Mesenchymal stem cell (in vitro differentiated cells and primary cell): ENCODE results near the gene NME7.

Experiments used
- DNase-seq: peaks from one replicate; pipeline ENCODE4 v3.0.0-alpha.2; 2013
- H2AFZ ChIP-seq: one replicate; pipeline ENCODE4 v1.6.1; 2013; ENCODE audit warnings: low read depth, mild to moderate bottlenecking, control low read depth, inconsistent platforms, low read length, moderate library complexity
- H2AK5ac ChIP-seq: 2 replicates; pipeline ENCODE4 v1.6.1; 2013; ENCODE audit warnings: low read length, moderate library complexity, mild to moderate bottlenecking, inconsistent platforms; ENCODE audit not compliant: severe bottlenecking
- H2BK120ac ChIP-seq: one replicate; pipeline ENCODE4 v1.6.1; 2013; ENCODE audit warnings: low read depth, mild to moderate bottlenecking, inconsistent platforms, low read length, moderate library complexity
- H2BK12ac ChIP-seq, 2 experiments: one replicate each; pipeline ENCODE4 v1.6.1; 2013; ENCODE audit warnings: inconsistent platforms in 2 of 2, low read length in 2 of 2, mild to moderate bottlenecking in 2 of 2, moderate library complexity in 2 of 2, control low read depth in 1 of 2
- H2BK15ac ChIP-seq: one replicate; pipeline ENCODE4 v1.6.1; 2013; ENCODE audit warnings: mild to moderate bottlenecking, low read depth, inconsistent platforms; ENCODE audit not compliant: poor library complexity, severe bottlenecking
- H2BK5ac ChIP-seq: 2 replicates; pipeline ENCODE4 v1.6.1; 2013; ENCODE audit warnings: low read depth, mild to moderate bottlenecking, low read length, control low read depth, inconsistent platforms; ENCODE audit not compliant: poor library complexity, severe bottlenecking
- H3K14ac ChIP-seq, 2 experiments: one replicate each; pipeline ENCODE4 v1.6.1; 2013; ENCODE audit warnings: inconsistent platforms in 2 of 2, low read length in 2 of 2, control low read depth in 1 of 2, mild to moderate bottlenecking in 1 of 2, moderate library complexity in 1 of 2
- H3K18ac ChIP-seq, 2 experiments: one replicate each; pipeline ENCODE4 v1.6.1; 2013; ENCODE audit warnings: inconsistent platforms in 2 of 2, low read length in 2 of 2, control low read depth in 1 of 2, low read depth in 1 of 2, mild to moderate bottlenecking in 1 of 2
- H3K23ac ChIP-seq, 2 experiments: one replicate each; pipeline ENCODE4 v1.6.1; 2013; ENCODE audit warnings: inconsistent platforms in 2 of 2, low read length in 2 of 2, mild to moderate bottlenecking in 2 of 2, moderate library complexity in 2 of 2, control low read depth in 1 of 2
- H3K27ac ChIP-seq: 2 replicates; pipeline ENCODE4 v1.5.1; 2013; ENCODE audit warnings: mild to moderate bottlenecking, moderate library complexity, low read length, control low read depth, inconsistent platforms; ENCODE audit not compliant: poor library complexity, severe bottlenecking
- H3K27me3 ChIP-seq, 2 experiments: 2 replicates each; pipeline versions ENCODE4 v1.6.1 to v1.7.0; 2013; ENCODE audit warnings: low read length in 2 of 2, mild to moderate bottlenecking in 2 of 2, moderate library complexity in 2 of 2, control low read depth in 1 of 2, inconsistent platforms in 1 of 2; ENCODE audit not compliant: control insufficient read depth in 1 of 2, insufficient read depth in 1 of 2
- H3K36me3 ChIP-seq, 2 experiments: 2 replicates each; pipeline versions ENCODE4 v1.6.1 to v1.7.0; 2013; ENCODE audit warnings: low read length in 2 of 2, control low read depth in 1 of 2, inconsistent platforms in 1 of 2, low read depth in 1 of 2, mild to moderate bottlenecking in 1 of 2; ENCODE audit not compliant: insufficient read depth in 2 of 2, control insufficient read depth in 1 of 2
- H3K4ac ChIP-seq, 2 experiments: one replicate each; pipeline ENCODE4 v1.6.1; 2013; ENCODE audit warnings: inconsistent platforms in 2 of 2, low read length in 2 of 2, mild to moderate bottlenecking in 2 of 2, moderate library complexity in 2 of 2, control low read depth in 1 of 2, low read depth in 1 of 2
- H3K4me1 ChIP-seq: 2 replicates; pipeline ENCODE4 v1.6.1; 2013; ENCODE audit warnings: low read depth, low read length, control low read depth; ENCODE audit not compliant: control insufficient read depth, insufficient read depth
- H3K4me2 ChIP-seq: 2 replicates; pipeline ENCODE4 v1.6.1; 2013; ENCODE audit warnings: low read length, mild to moderate bottlenecking, inconsistent platforms; ENCODE audit not compliant: poor library complexity, severe bottlenecking
- H3K4me3 ChIP-seq, 2 experiments: 2 replicates each; pipeline versions ENCODE4 v1.5.1 to v1.7.0; 2013; ENCODE audit warnings: low read length in 2 of 2, mild to moderate bottlenecking in 2 of 2, control low read depth in 1 of 2, low read depth in 1 of 2; ENCODE audit not compliant: insufficient read depth in 1 of 2
- H3K79me1 ChIP-seq: replicated peaks from 2 replicates; pipeline ENCODE4 v1.6.1; 2013; ENCODE audit warnings: mild to moderate bottlenecking, control low read depth, low read length, inconsistent platforms; ENCODE audit not compliant: poor library complexity, severe bottlenecking
- H3K9ac ChIP-seq: 2 replicates; pipeline ENCODE4 v1.7.0; 2013; ENCODE audit warnings: mild to moderate bottlenecking, low read length, moderate library complexity
- H3K9me3 ChIP-seq: 2 replicates; pipeline ENCODE4 v1.7.0; 2013; ENCODE audit warnings: mild to moderate bottlenecking, low read length; ENCODE audit not compliant: control insufficient read depth
- H4K8ac ChIP-seq: one replicate; pipeline ENCODE4 v1.6.1; 2013; ENCODE audit warnings: inconsistent platforms, mild to moderate bottlenecking, low read length, moderate library complexity
- H4K91ac ChIP-seq: one replicate; pipeline ENCODE4 v1.6.1; 2013; ENCODE audit warnings: mild to moderate bottlenecking, low read length, inconsistent platforms
- WGBS: methylation state at CpG from one replicate; pipeline ENCODE4 v1.1.7; 2013; ENCODE audit warnings: mixed read lengths; 5-methylcytosine and 5-hydroxymethylcytosine counted together

The NME7 gene

GRCh38 chr1:169367096-169367685 lies 406 bp downstream of the NME7 start:
- Histone ChIP-seq H3K27me3 (no peaks in the 10 kb centered on the region), H4K91ac (no peak overlapping the region), H3K4me2 (peak overlapping the region; percentile 82), H3K9me3 (no peaks in the 10 kb centered on the region), H3K23ac (no peak overlapping the region), H3K9ac (peak overlapping the region; percentile 98), H2AFZ (peak overlapping the region; percentile 15), H3K79me1 (peaks cover 17% of the 10 kb centered on the region), H2BK120ac (no peak overlapping the region), H3K14ac (no peak overlapping the region), H3K36me3 (peaks cover 0 to 25% of the 10 kb centered on the region in 2 experiments), H2BK15ac (no peak overlapping the region), H3K27ac (peak overlapping the region; percentile 57), H2BK12ac (peak overlapping the region; percentile 6 to 21), H3K18ac (peak overlapping the region; percentile 5 to 18), H2AK5ac (no peak overlapping the region), H2BK5ac (no peak overlapping the region), H4K8ac (peak overlapping the region; percentile 66), H3K4me1 (peaks cover 2% of the 10 kb centered on the region), H3K4ac (no peak overlapping the region), H3K4me3 (peak overlapping the region; percentile 73 to 98)
- DNase-seq, result no peak
- WGBS, result 24% methylated on average over 14 of the region's 15 CpGs

- no peaks in the 10 kb centered on the region for H3K9me3 ChIP-seq
- H3K27me3 ChIP-seq, result no peaks in the 10 kb centered on the region
- no peak overlapping the region for H3K23ac ChIP-seq
- no peak overlapping the region for H3K9ac ChIP-seq
- peak overlapping the region; percentile 64 for H2AK5ac ChIP-seq
- H3K14ac ChIP-seq, result no peak overlapping the region
- no peak overlapping the region for H4K8ac ChIP-seq
- 100% methylated on average over 2 of the region's 2 CpGs for WGBS
- peaks cover 2% of the 10 kb centered on the region for H3K4me1 ChIP-seq
- no peak overlapping the region for H2BK120ac ChIP-seq
- H3K4me2 ChIP-seq, result no peak overlapping the region
- no peak overlapping the region for H4K91ac ChIP-seq
- no peak overlapping the region for H2BK12ac ChIP-seq
- H3K4ac ChIP-seq, result no peak overlapping the region
- peaks cover 16% of the 10 kb centered on the region for H3K79me1 ChIP-seq
- no peak for DNase-seq
- no peak overlapping the region for H3K4me3 ChIP-seq
- H3K18ac ChIP-seq, result no peak overlapping the region
- no peak overlapping the region for H3K27ac ChIP-seq
- H2AFZ ChIP-seq, result no peak overlapping the region
- H2BK15ac ChIP-seq, result no peak overlapping the region
- H2BK5ac ChIP-seq, result no peak overlapping the region
- H3K36me3 ChIP-seq, result peaks cover 0 to 4% of the 10 kb centered on the region in 2 experiments
Observed at GRCh38 chr1:169364948-169365347, 2.6 kb downstream of the NME7 start.

DNA sequence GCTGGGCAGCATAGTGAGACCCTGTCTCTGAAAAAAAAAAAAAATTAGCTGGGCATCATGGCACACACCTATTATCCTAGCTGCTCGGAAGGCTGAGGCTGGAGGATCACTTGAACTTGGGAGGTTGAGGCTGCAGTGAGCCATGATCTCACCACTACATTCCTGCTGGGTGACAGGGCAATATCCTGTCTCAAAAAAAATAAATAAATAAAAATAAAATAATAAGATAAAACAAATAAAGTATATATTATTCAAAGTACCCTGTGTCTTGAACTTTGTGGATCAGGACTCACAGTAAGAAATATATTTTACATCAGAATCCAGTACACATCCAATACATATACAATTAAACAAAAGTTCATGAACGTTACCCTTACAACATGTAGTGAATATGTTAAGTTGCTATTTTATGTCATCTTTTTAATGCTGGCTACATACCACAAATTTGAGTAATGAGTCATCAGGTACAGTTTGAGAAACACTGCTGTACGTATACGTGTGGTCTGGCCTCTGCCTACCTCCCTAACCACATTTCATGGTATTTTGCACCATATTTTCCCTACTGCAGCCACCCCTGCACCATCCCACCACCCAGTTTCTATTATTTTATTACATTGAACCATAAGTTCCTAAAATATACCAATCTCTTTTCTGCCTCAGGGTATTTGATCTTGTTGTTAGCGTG lies 4.4 kb downstream of the NME7 start:
- Histone ChIP-seq H4K91ac (no peak overlapping the region), H2AFZ (no peak overlapping the region), H3K18ac (no peak overlapping the region), H3K4me1 (peaks cover 2% of the 10 kb centered on the region), H3K79me1 (peaks cover 15% of the 10 kb centered on the region), H3K27me3 (no peaks in the 10 kb centered on the region), H2BK15ac (no peak overlapping the region), H3K4ac (no peak overlapping the region), H3K9me3 (no peaks in the 10 kb centered on the region), H3K14ac (no peak overlapping the region), H3K4me3 (no peak overlapping the region), H3K27ac (peak overlapping the region; percentile 89), H3K9ac (no peak overlapping the region), H2AK5ac (no peak overlapping the region), H3K23ac (no peak overlapping the region), H3K4me2 (no peak overlapping the region), H4K8ac (no peak overlapping the region), H2BK120ac (no peak overlapping the region), H3K36me3 (no peaks in the 10 kb centered on the region), H2BK5ac (no peak overlapping the region), H2BK12ac (no peak overlapping the region)
- WGBS, result 27% methylated on average over 3 of the region's 5 CpGs
- DNase-seq, result peak; percentile 81

GRCh38 chr1:169361281-169361680 lies 6.3 kb downstream of the NME7 start:
- Histone ChIP-seq H2AK5ac (no peak overlapping the region), H3K9ac (peak overlapping the region; percentile 55), H2AFZ (no peak overlapping the region), H2BK5ac (no peak overlapping the region), H3K27ac (no peak overlapping the region), H3K4me3 (no peak overlapping the region), H3K23ac (no peak overlapping the region), H4K8ac (no peak overlapping the region), H2BK12ac (no peak overlapping the region), H3K14ac (no peak overlapping the region), H3K4me2 (no peak overlapping the region), H3K18ac (peak overlapping the region in 1 of 2 experiments; percentile 12), H2BK15ac (no peak overlapping the region), H2BK120ac (no peak overlapping the region), H4K91ac (no peak overlapping the region), H3K36me3 (no peaks in the 10 kb centered on the region), H3K4ac (no peak overlapping the region), H3K79me1 (peaks cover 12% of the 10 kb centered on the region), H3K27me3 (no peaks in the 10 kb centered on the region), H3K4me1 (peaks cover 2% of the 10 kb centered on the region), H3K9me3 (no peaks in the 10 kb centered on the region)
- DNase-seq, result no peak
- WGBS, result 96% methylated on average over 7 of the region's 7 CpGs
